Measurements from ENCODE around the gene SLC6A3.
"Not testable (repeated sequence)": the region's sequence is repeated elsewhere in the genome, so short reads cannot be mapped to it uniquely, and the experiment has no call there.

SLC6A3 gene

DNA sequence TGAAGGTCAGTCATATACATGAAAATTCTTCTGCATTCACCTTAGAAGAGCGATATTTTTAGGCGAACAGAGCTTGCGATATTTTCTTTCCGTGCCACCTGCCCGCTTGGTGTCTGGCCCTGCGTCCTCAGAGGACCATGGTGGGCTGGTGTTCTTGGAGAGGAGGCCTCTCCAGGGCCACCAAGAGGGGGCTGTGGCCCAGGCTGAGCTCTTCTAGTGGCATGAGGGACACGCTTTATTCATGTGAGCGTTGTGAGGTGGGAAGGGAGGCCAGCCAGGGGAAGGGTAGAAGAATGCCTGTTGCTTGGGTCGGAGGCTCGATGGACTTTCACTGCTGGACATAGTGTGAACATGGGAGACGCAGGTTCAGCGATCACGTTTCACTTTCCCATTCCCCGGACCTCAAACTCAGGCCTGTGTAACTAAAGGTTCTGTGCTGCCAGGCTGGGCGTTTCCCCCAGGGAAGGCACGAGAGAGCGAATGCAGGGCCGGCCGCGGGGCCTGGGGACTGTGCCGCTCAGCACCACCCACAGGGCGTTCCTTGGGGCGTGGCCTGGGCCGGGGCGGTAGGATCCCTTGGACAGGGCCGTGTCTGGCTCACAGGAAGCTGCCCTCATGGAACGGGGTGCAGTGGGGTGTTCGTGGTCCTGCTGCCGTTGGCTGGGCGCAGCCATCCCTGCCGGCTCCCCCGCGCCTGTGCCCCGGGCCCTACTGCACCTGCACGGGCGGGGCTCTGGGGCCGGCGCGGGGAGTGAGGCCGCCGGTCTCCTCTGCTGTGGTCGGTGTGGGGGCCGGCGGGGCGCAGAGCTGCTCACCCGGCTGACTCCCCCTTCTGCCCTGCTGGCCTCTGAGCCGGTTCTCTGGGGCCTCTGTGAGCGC, 59.6 kb downstream of the SLC6A3 start:
- peak; percentile 62 to 82 (median 73) for DNase-seq

DNA sequence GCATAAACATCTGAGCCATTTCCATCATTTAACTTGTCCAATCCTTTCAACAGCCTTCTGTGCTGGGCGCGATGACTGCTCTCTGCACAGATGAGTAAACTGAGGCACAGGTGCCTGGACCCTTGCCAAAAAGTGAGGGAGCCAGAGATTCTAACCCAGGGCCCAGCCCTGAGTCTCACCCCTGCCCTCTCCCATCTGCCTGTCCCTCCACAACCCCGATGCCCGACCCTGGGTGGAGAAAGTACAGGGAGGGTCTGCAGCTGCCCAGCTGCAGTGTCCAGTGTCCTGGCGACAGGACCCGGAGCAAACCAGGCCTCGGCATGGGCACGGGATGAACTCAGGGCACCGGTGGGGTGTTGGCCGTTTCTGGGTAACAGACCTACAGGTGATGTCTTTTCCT, 60.7 kb downstream of the SLC6A3 start:
- no peak for DNase-seq

DNA sequence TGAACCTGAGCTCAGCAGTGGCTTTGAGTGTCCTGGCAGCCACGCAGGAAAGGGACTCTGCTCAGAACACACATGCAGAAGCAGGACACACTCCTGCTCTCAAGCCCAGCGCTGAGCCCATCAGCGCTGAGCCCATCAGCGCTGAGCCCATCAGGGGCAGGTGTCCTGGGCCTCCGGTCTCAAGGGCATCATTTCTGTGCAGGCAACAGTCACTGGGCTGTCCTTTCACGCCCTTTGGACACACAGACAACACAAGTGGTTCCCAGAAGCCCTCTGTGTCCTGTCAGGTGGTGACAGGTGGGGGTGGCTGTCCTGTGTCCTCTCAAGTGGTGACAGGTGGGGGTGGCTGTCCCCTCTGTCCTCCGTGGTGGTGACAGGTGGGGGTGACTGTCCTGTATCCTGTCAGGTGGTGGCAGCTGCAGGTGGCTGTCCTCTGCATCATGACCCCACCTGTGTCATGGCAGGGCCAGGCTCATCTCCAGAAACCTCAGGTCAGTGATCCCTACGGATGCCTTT, 61.3 kb downstream of the SLC6A3 start:
- DNase-seq = no peak

DNA sequence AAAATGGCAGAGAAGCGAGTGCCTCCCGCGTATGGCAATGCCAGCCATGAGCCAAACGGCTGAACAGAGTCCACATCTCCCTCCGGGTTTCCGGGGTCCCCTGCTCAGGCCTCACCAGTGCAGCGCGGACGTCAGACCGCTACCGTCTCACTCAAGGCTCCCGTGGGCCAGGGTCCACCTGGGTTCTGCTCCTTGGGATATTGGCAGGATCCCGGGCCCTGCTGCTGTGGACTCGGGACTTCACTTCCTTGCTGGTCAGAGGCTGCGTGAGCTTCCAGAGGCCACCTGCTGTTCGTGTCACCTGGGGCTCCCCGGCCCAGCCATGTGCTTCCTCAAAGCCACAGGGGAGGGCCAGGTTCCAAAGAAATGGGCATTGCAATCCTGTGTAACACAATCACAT, 61.9 kb downstream of the SLC6A3 start:
- no peak for DNase-seq

DNA sequence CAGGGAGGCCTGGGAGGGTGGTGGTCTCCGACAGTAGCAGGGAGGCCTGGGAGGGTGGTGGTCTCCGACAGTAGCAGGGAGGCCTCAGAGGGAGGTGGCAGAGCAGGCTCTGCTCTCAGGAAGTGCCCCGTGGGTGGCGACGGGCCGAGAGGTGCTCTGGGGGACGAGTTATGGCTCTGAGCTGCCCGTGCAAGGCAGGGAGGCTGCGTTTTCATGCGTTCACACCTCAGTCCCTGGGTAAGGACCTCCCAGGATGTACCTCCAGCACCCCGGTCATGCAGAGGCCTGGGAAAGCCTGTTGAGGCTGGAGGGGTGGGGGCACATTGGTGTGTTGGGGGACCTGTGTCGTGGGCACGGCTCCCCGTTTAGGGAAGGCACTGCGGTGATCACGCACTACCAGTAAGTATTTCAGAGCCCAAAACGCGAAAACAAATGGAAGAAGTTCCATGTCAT, 63.0 kb downstream of the SLC6A3 start:
- no peak for DNase-seq

DNA sequence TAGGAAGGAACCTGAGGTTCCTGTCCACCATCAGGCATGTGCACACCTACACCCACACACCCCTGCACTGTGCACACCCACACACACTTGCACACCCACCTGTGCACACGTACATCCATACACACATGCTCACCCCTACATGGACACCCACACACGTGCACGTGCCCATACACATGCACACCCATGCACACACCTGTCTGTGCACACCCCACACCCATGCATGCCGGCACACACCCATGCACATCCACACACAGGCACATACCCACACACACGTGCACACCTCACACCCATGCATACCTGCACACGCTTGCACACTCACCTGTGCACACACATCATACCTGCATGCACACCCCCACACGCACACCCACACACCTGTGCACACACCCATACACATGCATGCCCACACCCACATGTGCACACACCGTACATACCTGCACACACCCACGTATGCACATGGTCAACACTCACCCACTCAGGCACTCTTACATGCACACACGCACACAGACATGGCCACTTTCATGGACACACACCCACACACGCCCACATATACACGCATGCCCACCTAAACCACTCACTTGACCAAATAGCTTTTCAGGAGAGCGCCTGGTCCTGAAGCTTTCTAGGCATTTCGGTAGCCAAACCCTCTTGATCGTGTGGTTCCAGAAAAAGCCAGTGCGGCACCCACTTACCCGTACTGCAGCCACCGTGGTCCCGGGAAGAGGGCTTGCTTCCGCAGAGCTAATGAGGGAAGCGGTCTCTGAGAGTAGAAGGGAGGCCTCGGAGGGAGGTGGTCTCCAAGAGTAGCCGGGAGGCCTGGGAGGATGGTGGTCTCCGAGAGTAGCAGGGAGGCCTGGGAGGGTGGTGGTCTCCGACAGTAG, 63.6 kb downstream of the SLC6A3 start:
- DNase-seq = no peak

DNA sequence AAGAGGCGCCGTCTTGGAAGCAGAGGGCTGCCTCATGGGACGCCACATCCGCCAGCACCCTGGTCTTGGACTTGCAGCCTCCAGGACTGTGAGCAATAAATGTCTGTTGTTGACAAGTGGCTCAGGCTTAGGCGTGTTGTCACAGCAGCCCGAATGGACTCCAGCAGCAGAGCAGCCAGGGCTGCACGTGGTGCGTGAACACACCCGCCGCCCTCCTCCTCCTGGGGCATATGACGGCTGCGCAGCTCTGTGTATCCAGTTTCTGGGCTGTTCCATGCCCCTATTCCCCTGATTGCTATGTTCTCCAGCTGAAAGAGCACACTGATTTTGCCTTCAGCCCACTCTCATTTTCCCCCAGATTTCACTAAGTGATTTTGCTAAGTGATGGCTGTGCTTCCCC, 64.3 kb downstream of the SLC6A3 start:
- no peak for DNase-seq

DNA sequence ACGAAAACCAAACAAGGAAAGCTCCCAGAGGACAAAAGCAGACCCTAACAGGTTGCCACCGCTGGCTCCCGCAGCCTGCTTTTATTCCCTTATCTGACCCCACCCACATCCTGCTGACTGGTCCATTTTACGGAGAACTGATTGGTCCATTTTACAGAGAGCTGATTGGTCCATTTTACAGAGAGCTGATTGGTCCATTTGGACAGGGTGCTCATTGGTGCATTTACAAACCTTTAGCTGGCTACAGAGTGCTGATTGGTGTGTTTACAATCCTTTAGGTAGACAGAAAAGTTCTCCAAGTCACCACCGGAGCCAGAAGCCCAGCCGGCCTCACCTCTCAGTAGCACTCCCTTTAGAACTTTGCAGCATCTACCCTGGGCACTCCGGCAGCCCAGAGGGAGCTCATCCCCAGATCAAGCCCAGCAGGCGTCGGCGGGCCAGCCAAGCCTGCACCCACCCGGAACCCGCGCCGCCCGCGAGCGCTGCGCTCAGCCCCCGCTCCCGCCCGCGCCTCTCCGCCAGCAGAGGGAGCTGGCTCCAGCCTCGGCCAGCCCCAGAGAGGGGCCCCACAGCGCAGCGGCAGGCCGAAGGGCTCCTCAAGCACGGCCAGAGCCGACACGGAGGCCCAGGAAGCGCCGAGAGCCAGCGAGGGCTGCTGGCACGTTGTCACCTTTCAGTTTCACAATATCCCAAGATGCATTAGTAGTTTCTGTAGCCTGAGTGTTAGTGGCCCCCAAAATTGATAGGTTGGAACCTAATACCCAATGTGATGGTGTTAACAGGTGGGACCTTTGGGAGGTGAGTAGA, 65.0 kb downstream of the SLC6A3 start:
- peak; percentile 14 to 56 (median 33) for DNase-seq

DNA sequence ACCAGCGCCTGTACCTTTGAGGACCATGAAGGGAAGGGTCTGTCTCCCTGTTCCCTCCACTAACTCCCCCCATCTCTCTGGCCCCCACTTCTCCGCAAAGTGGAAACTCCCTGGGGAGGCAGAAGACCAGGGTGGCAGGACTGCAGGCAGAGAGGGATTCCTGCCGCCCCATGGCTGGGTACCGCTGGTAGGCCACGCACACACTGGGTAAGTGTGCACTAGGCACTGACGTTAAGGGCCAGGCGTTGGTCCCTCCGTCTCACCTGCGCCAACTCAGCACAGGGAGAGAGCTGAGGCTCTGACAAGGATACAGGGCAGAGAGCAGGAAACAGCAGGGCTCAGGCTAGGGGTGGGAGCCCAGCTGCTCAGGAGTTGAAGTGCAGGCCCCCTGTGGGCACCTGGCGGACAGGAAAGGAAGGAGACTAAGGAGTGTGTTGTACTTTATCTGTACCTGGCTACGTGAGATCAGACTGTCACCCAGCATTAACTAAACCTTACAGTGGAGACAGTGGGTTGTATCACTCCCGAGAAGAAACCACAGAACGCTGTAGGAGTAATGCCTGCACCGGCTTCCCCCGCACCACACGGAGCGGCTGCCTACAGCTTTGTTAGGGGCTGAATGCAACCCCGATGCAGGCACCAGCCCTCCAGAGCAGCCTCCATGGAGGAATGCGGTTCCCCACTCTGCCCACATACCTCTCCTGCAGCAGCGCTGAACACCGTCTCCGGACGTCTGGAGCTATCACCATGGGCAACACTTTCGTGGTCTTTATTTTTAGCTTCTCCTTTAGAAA, 66.2 kb downstream of the SLC6A3 start:
- no peak for DNase-seq

DNA sequence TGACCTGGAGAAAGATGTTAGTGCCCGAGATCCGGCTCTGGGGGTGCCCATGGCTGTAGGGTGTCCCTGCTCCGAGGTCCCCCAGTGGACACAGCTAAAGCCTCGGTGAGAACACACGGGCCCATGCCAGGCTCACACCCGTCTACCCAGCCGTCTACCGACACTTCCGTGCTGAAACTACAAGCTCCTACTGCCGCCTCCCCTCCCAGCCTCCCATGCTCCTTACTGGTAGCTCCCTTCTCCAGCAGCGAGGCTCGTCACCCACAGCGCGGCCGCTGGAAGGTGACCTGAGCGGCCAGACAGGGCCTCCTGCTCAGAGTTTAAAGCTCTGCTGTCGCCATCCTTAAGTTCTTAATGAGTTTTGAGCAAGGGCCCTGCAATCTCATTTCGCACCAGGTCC, 67.1 kb downstream of the SLC6A3 start:
- DNase-seq = no peak

DNA sequence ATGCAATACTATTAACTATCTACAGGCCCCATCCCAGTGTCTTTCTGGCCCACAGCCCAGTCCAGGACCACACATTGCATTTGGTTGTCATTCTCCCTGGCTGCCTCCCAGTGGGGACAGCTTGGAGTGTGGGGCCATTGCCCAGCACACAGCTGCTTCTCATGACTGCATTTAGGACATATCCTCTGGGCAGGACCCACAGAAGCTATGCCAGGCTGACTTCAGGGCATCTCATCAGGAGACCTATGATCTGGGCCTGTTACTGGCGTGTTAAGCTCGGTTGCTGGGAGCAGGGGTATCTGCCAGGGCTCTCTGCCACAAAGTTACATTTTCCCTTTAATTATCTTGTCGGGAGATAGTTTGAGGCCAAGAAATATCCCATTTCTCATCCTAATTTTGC, 68.3 kb downstream of the SLC6A3 start:
- DNase-seq = no peak

DNA sequence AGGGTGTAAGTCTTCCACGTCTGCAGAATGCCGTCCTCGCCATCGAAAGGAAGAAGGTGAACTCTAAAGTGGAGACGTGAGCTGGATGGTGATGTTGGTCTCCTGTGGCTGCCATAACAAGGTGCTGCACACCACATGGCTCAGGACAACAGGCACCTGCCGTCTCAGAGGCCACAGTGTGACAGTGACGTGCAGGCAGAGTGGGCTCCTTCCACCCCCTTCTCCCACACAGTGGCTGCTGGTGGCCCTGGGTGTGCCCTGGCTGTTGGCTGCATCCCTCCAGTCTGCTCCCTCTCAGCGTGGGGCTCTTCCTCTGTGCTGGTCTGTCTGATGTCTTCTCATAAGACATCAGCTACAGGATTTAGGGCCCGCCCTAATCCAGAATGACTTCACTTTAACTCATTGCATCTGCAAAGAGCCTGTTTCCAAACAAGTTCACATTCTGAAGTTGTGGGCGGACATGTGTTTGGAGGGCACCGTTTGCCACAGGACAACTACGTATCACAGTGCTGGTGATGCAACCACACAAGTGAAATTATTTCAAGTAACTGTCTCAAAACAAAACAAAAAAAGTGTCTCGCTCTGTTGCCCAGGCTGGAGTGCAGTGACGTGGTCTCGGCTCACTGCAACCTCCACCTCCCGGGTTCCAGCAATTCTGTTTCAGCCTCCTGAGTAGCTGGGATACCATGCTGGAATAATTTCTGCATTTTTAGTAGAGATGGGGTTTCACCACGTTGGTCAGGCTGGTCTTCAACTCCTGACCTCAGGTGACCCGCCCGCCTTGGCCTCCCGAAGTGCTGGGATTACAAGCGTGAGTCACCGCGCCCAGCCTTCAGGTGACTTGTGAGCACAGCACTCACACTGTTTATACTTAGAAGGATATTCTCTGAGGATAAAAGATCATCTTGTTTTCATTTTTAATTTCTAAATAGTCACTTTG, 69.1 kb downstream of the SLC6A3 start:
- no peak for DNase-seq

DNA sequence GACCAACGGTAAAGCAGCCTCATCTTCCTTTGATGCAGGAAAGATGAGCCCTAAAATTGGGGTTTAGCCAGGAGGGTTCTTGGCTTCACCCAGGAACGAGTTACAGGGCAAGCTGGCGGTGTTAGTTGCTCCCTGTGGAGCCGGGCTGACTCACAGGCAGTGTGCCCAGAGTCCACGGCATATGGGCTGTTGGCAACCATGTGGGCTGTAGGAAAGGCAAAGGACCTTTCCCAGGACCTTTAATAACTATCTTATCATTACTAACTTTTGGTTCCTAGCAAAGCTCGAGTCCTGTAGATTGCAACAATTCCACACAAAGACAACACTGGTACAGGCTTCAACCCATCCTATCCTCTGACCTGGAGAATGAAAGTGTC, 70.6 kb downstream of the SLC6A3 start:
- no peak for DNase-seq

DNA sequence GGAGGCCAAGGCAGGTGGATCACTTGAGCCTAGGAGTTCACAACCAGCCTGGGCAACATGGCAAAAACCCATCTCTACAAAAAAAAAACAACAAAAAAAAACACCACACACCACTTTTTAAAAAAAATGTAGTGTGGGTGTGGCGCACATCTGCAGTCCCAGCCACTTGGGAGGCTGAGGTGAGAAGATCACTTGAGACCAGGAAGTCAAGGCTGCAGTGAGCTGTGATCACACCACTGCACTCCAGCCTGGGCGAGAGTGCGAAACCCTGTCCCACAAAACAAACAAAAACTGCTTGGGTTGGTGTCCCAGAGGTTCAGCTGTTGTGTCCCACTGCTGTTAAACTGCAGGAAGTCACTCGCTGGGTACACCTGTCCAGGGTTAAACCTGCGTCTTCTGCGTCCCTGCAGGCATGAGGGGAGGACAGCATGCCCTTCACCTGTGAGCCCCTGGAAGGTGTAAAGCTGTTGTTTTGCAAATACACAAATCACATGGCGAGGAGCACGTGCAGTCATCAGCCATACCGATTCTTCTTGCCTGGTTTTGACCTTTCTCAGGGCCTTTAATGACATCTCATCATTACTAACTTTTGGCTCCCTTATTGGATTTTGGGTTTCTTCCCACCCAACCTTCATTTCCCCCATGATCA, 71.1 kb downstream of the SLC6A3 start:
- DNase-seq = no peak

DNA sequence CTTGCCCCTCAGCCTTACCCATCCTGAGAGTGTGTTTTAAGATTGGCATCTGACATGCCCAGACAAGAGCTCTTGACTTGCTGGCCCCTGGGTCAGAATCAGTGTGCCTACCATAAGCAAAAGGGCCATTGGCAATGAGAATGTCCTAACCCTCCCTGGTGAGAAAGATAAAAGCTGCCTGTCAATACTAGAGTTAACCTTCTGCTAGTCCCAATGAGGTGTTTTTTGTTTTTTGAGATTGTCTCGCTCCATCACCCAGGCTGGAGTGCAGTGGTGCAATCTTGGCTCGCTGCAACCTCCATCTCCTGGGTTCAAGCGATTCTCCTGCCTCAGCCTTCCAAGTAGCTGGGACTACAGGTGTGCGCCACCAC, 73.3 kb downstream of the SLC6A3 start:
- DNase-seq = not testable (repeated sequence)

DNA sequence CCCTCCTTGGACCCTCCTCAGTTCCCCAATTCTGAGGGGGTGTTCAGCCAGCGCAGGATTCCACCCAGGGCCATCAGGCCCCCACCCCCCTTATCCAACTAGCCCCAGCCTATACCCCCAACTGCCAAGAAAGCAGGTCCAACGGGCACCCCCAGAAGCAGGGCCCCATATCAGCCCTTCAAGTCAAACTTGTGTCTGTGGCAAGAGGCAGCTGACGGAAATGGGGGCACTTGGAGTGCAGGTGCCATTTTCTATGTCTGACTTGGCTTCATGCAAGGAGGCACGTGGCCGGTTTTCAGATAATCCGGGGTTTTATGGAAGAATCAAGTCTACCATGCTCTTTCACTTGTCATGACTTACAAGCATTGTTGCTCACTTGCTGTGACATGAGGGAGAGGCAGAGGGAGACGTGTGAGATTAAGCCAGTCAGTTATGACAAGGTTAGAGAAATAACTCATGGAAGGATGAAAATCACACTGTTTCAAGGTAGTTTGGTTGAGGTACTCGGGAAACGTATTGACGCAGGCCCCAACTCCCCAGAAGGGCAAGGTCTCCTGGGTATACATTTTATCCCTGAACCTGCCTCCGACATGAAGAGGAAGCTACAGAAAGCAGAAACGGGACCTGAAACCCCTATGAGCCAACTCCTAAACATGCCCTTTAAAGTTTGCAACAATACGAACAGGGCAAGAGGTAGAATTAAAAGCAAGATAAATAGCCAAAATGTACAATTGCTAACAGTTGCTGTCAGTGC, 73.8 kb downstream of the SLC6A3 start:
- DNase-seq = no peak

DNA sequence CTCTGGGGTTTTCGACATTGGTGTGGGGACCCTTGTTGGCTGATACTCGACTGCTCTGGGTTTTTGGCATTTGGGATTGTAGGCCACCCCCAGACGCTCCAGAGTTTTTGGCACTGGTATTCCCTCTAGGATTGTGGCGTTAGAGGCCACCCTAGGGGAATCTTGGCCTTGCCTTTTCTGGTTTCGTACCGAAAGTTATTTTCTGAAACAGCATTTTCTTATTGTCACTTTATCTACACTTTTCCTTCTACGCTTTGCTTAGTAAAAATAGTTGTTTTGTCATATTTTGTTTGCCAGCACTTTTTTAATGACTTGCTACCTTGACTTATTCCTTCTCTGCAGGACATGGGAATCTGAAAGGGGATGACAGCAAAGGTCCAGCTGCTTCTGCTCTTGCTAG, 75.2 kb downstream of the SLC6A3 start:
- no peak for DNase-seq

DNA sequence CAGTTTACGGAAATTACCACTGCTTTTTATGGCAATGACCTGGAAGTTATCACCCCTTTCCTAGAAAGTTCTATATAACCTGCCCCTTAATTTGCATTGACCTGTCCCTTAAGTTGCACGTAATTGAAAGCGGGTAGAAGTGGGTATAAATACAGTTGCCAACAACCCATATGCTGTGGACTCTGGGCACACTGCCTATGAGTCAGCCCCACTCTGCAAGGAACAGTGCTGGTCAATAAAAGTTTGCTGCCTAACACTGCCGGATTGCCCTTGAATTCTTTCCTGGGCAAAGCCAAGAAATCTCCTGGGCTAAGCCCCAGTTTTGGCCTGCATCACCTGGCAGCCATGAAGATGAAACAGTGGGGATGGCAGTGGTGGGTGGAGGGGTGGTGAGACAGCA, 76.5 kb downstream of the SLC6A3 start:
- DNase-seq = no peak

DNA sequence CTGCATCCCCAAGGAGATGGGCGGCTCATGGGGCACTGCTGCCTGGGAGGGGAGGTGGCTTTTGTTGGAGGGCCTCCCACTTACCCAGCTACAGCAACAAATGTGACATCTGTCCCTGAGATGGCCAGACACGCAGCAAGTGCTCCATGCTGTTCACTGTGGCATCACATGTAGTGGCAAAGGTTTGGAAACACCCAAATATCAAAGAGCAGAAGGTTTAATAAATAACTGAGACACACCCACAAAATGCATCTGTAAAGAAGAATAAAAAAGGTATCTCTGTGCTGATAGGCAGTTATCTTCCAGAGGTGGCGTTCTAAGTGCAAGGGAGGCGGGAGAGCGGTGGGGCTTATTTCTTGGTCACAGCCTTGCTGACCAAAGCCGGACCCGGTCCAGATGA, 77.0 kb downstream of the SLC6A3 start:
- DNase-seq = no peak

DNA sequence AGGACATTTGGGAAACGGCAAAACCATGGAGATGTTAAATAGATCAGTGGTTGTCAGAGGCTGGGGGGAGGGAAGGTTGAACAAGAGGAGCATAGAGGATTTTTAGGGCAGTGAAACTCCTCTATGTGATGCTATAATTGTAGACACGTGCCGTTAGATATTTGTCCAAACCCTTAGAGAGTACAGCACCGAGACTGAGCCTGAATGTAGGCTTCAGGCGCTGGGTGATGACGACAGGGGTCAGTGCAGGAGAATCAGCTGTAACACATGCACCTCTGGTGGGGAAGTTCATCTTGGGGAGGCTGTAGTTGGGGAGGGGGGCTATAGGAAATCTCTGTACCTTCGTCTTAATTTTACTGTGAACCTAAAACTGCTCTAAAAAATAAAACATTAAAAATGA, 78.1 kb downstream of the SLC6A3 start:
- no peak for DNase-seq
